Measurements from ENCODE around the gene SOX10.
"Not testable (repeated sequence)": the region's sequence is repeated elsewhere in the genome, so short reads cannot be mapped to it uniquely, and the experiment has no call there.

The SOX10 gene

DNA sequence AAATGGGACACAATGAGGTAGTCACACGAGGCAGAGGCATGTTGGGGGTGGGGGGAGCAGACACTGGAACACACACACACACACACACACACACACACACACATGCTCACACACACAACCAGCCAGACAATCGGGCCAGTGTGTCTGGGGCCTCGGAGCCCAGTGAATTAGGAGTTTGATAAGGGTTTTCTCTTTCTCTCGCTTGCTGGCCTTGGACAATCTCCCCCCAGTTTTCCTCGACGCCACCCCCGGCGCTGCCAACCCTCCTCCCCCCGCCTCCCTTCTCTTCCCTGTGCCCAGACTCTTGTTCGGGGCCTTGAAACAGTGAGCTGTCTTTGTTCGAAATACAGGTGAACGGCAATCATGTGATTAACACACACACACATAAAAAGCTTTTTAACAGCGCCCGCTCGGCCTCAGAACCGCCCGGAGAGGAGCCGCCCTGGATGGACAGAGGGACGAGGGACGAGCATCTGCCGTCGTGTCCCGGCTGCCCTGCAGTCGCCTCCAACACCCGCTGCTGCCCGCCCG is 1.5 kb upstream of the SOX10 start:
- DNase-seq = no peak

DNA sequence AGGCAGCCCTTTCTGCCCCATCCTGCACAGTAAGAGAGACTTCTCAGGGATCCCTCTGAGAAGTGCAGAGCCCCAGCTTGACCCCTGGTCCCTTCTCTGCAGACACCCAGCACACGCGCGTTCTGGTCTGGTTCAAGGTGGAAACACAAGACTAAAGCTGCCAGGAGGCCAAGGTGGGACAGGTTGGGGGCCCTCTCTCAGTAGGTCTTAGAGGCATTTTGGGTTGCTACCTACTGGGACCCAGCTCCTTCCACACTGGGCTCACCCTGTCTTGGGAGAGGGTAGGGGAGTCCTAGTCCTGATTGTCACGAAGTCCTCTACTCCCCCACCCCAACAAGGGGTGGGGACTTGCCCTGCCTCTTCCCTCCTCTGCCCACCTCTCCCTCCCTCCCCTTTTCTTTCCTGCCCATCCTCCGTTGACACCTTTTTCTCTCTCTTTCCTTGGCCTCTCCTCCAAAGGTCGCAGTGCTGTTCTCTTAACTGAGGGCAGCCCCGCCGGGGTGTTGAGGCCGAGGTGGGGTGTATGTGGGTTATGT is 763 bp upstream of the SOX10 start:
- DNase-seq = no peak

DNA sequence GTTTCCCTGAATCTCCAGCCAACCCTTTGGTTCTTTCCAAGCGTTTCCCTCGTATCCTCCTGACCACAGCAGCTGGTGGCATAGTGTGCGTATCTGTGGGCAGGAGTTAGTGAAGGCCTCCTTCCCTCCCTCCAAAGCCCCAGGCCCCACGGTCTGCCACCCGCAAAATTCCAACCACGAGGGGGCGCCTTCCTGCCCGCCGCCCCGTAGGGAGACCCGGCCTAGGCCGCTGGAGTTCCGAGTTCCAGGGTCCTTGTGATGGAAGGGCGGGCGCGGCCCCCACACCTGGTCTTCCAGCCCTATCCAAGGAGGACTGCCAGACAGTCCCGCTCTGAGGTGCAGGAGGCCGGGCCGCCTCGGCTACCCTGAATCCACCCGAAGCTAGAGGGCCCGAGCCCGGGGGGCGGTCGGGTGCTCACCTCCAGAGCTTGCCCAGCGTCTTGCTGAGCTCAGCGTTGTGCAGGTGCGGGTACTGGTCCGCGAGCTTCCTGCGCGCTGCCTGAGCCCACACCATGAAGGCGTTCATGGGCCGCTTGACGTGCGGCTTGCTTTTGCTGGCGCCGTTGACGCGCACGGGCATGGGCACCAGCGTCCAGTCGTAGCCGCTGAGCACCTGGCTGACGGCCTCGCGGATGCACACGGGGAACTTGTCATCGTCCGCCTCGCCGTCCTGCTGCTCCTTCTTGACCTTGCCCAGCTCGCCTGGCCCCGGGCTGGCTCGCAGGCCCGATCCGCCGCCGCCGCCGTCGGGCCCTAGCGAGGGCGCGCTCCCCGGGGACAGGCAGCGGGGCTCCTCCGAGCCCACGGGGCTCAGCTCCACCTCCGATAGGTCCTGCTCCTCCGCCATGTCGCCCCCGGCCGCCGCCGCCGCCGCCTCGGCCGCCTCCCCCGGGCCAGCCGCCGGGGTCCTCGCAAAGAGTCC is 1.2 kb downstream of the SOX10 start:
- no peak for DNase-seq

DNA sequence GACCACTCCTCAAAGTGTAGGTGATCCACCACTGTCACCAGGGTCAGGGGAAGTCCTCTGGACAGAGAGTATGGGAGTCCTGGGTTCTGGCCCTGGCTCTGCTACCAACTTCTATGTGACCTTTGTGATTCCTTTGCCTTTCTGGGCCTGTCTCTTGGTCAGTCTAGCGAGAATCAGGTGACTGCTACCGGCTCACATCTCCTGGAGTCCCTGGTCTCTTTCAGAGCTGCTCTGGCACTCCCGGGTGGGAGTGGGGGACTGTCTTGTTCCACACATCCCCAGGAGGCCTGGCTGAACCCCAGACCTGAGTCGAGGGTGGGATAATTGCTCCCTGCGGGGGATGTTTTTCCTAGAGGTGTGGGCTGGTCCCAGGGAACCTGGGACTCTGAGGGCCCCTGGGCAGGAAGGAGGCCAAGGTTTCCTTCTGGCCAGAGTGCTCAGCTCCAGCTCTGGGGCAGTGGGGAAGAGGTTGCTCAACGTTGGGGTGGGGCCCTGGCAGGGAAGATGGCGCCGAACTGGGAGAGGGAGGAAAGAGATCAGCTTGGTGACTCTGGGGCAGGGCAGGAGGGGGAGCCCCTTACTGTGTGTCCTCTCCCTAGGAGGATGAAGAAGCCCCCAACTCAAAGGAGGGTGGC is 2.1 kb downstream of the SOX10 start:
- no peak for DNase-seq

DNA sequence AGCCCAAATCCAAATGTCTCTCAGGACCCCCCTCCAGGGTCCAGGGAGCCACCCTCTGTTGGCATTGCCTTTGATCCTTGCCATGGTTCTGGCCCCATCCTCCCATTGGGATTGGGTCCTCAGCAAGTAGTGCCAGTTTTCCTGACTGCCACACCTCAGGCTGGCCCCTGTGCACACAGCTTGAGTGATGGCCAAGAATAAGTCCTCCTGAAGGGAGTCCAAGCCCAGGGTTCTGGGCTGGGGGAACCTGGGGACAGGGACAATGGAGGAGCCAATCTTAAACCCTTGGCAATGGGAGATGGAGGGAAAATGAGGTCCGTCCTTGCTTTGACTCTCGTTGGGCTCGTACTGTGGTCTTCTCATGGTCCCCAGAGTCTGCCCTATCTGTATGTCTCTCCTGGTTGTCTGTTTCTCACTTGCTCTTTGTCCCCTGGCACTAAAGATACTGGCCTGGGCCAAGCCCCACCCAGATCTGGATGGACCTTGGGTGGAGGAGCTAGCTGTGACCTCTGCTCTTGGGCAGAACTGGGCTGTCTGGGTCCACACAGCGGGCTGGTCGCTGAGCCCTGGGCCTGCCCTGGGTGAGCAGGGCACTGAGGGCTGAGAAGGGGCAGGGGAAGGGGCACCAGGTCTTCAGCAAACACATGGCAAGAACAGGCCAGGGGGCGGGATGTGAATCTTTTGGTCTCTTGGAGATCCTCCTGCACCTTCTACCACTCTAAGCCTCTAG is 2.9 kb downstream of the SOX10 start:
- DNase-seq = no peak

DNA sequence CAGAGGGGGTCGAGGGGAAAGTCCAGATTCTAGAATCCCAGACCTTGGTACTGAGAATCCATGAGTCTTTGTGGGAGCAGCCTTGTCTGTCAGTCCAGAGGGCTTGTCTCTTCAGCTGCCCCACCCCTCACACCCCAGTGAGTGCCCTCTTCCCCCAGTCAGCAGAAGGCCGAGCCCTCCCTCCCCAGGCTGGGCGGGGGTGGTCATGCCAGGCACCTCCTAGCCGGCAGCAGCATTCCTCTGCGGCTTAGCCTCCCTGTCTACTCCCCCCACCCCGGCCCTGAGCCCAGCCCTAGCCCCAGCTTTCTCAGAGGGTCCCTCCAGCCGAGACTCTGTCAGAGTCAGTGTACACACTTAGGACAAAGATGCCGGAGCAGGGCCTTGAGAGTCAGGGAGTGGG is 4.6 kb downstream of the SOX10 start:
- no peak for DNase-seq

DNA sequence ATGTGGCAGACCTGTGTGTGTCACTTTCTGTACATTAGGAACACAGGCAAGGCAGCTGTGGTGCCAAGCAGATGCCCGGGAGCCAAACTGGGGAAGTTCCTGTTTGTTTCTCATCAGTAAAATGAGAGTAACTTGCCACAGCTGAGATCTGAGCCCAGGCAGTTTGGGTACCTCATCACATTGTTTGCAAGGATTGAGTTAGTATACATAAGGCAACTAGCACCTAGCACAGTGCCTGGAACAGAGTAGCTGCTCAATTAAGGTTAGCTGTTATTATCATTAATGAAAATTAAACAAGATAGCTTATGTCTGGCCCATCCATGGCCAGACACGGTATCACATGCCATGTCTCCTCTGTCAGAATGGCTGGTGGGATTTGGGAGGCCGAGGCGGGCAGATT is 7.8 kb downstream of the SOX10 start:
- no peak for DNase-seq

DNA sequence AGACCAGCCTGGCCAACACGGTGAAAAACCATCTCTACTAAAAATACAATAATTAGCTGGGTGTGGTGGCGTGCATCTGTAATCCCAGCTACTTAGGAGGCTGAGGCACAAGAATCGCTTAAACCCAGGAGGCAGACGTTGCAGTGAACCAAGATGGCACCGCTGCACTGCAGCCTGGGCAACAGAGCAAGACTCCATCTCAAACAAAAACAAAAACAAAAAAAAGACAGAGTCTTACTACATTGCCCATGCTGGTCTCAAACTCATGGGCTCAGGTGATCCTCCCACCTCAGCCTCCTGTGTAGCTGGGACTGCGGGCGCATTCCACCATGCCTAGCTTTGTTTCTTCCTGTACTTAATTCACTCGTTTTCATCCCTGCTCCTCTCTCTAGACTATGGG is 8.3 kb downstream of the SOX10 start:
- not testable (repeated sequence) for DNase-seq

DNA sequence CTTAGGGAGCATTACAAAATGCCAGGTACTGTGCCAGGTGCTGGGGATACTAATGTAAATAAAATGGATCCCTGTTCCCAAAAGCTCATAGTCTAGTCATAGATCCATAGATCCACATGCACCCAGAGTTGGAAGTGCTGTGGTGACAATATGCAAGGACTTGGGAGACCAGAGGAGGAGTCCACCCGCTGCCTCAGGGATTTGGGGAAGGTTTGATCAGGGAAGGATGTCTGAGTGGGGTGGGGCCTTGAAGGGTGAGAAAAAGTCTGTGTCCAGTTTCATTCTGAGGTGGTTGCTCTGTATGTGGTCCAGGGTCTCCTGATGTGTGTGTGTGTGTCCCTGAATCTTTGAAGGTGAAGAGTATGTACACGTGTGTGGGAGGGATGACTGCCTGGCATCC is 9.2 kb downstream of the SOX10 start:
- DNase-seq = no peak

DNA sequence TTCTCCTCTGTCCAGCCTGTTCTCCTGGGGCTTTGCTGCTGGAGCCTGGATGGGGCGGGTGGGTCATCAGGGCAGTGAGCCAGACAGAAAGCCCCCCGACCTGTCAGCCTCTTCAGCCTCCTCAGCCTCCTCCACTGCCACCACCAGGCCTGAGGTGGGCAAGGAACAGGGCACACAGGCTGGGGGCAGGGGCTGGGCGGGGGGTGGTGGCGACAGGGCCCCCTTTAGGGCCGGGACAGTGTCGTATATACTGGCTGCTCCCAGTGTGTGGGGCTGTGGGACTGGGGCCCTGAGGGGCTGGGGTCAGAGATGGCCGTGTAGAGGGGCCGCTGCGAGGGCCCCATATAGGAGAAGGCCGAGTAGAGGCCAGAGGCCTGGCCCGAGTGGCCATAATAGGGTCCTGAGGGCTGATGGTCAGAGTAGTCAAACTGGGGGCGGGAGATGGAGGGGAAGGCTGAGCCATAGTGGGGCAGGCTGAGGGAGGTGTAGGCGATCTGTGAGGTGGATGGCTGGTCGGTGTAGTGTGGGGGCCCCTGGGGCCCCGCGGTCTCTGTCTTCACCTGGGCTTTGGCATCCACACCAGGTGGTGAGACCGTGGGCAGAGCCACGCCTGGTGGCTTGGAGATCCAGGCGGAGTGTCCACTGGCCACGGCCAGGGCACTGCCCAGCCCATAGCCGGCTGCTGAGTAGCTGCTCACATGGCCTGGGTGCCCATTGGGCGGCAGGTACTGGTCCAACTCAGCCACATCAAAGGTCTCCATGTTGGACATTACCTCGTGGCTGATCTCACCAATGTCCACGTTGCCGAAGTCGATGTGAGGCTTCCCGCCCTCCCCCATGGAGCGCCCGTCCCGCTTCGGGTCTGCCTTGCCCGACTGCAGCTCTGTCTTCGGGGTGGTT is 10.8 kb downstream of the SOX10 start:
- no peak for DNase-seq

DNA sequence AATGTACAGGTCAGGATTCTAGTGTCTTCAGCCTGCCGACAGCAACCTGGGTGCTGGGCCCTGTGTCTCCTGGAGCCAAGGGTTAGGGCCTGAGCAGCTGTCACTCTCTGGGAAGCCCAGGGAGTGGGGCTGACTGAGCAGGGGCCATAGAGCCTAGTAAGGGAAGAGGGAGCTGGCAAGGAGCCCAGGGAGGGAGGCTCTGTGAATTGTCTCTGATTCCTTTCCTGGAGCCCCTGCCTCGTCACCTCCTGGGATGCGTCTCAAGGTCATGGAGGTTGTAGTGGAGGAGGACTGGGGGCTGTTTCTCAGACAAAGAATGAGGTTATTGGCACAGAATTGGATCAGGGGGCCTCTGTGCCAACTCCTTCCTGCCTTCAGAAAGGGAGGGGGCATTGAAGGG is 11.8 kb downstream of the SOX10 start:
- no peak for DNase-seq

DNA sequence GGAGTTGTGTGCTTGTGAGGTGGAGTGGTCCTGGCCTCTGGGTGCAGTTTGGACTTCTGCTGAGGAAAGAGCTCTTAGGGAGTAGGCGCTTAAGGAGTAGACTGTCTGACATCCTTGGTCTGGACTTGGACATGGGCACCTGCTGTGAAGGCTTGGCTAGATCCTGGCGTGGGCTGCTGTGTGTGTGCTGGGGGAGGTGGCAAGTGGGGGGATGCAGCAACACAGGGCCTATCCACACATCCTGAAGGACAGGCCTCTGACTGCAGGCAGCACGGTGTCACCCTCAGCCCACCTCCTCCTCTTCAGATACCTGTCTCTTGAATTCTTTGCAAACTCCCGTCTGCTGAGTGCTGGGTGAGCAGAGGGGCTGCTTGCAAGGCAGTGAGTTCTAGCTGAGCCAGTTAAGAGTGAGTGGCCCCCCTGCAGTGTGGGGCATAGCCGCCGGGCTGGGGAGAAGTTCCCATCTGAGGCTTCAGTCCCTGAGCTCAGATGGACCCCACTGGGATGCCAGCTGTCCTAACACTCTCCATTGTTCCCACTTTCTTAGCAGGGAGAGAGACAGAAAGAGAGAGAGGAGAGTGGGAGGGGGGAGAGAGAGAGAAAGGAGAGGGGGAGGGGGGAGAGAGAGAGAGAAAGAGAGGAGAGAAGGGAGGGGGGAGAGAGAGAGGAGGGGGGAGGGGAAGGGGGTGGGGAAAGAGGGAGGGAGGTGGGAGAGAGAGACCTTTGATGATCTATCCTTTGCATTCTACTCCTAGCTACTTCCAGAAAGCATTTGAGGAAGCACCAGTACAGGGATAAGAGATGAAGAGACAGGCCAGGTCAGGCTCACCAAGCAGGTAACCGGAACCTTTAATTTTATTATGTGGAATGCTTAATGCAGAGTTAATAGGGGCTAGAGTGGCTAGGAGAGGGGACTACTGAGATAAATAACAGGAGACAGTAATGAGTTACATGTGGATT is 12.6 kb downstream of the SOX10 start:
- no peak for DNase-seq

DNA sequence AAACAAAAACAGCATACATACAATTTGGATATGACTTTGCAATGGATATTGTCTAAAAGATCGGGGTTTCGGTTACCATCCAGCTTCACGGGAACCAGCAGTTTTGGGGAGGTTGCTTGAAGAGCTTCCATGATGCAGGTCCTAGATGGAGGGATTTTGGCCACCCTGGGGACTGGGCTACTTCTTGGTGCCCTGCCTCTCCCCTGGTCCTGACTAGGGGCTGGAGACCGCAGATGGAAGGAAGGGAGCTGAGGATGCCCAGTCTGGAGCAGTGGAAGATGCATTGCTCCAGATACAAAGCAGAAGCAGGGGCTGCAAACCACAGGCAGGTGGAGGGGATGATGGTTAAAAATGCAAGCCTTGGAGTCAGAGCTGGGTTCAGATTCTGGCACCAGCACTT is 13.5 kb downstream of the SOX10 start:
- no peak for DNase-seq

DNA sequence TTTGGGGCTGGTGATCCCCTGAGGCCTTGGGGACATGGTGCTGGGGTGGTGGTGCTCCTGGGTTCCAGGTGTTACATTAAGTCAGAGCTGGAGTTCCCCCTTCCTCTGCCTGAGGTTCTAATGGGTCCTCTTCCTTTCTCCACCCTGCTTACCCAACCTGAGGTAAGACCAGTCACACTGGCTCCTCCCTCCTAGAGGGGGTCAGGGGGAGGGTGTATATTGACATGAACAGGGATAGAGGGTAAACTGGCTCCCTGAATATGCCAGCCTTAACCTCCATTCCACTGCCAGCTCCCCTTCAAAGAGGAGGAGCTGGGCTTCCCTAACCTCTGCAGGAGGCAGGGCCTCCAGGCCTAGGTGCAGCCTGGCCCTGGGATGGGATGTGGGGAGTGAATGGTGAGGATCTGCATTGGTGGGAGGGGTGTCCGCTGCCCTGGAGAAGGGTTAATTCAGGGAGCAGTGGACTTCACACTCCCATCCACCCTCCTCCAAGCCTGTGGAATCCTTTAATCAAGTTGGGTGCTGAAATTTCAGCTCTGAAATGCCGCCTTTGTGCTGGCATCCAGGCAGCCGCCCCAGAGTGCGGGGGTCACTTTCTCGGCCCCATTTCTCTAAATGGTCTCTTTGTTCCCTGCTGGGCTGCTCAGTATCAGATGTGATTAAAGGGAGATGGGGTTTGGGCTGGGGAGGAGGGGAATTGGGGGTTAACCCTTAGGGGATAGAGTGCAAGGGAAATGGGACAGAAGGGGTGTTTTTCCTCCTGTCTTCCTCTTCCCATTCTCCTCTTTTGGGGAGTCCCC is 15.7 kb downstream of the SOX10 start:
- no peak for DNase-seq

DNA sequence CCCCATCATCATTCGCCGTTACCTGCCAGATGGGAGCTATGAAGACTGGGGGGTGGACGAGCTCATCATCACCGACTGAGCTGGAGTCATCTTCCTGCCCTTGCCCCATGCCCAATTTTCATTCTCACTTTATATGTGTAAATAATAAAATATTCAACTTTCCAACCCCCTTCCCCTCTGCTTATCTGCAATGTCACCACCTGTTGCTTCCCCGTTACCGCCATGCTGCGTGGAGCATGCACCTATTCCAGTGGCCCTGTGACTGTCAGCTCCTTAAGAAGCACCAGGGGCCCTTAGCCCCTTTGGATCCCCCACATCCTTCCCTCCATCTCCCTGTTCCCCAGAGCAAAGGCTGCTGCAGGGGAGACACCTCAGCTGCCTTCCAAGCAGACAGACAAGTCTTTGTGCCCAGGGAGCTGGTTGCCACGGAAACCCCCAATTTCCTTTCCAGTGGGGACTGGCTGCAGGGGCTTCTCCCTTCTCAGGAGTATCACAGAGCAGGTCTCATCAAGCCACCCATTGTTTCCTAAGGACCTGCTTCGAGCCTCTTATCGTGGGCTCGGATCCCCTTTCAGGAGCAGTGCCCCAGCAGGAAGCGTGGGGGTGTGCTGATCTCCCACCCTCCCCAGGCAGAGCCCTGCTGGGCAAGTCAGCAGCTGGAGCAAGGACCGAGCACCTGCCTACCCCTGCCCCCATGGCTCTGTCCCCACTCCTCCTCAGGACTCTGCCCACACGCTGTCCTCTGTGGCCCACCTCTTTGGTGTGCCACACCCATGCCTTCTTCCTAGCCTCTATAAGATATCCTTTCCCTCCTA is 16.5 kb downstream of the SOX10 start:
- DNase-seq = peak; percentile 10

DNA sequence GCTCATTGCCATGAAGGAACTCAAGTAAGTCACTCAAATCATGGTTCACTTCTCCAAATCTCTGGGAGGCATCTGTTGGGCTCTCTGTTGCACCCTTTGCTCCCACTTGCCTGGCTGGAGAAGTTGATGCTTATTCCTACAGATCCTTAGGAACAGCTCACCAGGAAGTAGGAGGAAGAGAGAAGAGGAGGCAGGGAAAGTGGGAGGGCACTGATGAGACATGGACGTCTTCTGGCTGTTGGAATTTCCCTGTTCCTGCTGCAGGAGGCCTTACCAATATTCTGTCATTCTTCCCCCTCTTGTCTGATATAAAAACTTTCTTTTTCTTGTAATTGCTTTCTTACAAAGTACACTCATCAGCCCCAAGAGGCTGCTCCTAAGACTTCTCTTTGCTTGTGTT is 17.2 kb downstream of the SOX10 start:
- no peak for DNase-seq

DNA sequence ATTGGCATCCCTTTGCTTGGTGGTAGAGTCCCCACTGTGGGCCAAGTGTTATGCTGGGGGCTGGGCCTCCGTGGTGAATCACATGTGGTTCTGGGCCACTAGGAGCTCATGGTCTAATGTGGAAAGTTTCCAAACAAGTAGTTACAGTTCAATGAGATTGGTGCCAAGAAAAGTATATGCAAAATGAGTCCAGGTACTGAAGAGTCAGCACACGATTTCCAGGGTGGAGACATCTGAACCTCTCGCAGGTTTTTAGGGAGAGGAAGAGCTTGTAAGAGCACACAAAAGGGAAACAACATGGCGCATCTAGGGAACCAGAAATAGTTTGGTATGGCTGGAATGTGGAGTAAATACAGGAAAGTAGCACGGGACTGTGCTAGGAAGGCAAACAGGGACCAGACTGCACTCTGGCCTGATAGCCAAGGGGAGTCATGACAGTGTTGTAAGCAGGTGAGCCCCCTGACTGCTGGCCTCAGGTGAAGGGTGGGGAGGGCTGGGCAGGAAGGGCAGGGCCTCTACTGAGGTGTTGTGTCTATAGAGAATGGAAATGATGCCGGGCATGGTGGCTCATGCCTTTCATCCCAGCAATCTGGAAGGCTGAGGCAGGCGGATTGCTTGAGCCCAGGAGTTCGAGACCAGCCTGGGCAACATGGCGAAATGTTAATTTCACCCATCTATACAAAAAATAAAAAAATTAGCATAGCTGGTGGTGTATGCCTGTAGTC is 18.3 kb downstream of the SOX10 start:
- DNase-seq = no peak

DNA sequence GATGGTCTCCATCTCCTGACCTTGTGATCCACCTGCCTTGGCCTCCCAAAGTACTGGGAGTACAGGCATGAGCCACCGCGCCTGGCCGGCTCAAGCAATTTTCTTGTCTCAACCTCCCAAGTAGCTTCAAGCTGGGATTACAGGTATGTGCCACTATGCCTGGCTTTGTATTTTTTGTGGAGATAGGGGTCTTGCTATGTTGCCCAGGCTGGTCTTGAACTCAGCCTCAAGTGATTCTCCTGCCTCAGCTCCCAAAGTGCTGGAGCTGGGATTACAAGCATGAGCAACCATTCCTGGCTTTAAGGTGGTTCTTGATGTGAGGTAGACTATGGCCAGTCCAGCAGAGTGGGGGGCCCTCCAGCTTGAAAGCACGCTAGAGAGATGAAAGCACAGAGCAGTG is 23.3 kb downstream of the SOX10 start:
- DNase-seq = no peak
